Prostate gland (tissue), 2 donors: Measurements from ENCODE around the gene PALD1.

Experiments
- POLR2AphosphoS5 ChIP-seq: sonication (generic); formaldehyde crosslinking; IDR thresholded peaks from one replicate; pipeline ENCODE4 v1.6.1; 2017; ENCODE audit warnings: antibody characterized with exemption
- TF ChIP-seq, protein P1 (sequence below), 4 experiments: fragments of 200-600 bp in 2 of 4; fragments of 450-650 bp in 2 of 4; sonication (generic) in 2 of 4; IDR thresholded peaks; 1 replicate in 3 of 4; 2 replicates in 1 of 4; pipeline ENCODE4 v1.5.1; 2016 to 2019; ENCODE audit warnings: antibody characterized with exemption in 4 of 4, mild to moderate bottlenecking in 2 of 4, moderate library complexity in 2 of 4

DNA sequence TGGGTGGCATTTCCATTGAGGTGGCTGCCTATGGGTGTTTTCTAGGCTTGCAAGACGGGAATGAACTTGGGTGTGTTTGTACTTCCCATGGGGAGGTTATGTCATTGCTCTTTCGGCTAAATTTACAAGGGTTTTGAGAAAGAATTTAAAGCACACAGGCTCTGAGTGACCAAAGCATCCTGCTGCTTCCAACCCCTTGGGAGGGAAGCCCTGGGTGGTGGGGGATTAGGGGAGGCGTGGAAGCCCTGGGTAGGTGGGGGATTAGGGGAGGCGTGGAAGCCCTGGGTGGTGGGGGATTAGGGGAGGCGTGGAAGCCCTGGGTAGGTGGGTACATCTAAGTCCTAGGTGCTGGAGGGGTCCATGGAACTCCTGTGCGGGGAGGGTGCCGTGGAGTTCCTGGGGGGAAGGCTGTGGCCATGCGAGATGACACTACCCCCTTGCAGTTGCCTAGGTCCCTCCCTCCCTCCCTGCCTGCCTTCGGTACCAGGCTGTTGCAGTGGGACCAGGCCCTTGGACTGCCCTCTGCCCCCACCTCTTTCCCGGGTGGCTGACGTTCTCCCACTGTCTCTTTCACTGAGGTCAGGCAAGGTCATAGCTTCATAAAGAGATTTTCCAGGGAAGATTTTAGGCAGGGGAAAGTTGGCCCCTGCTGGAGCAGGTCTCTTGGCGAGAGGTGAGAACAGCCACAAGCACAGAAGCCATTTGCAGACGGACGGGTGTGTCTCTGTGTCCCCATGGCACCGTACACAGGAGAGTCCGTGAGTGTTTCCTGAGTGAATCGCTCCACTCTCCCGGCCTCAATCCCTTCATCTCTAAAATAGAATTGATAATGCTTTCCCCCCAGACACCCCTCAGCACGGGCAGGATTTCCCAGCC lies 104.5 kb downstream of the PALD1 start:
- TF ChIP-seq, protein P1, sequence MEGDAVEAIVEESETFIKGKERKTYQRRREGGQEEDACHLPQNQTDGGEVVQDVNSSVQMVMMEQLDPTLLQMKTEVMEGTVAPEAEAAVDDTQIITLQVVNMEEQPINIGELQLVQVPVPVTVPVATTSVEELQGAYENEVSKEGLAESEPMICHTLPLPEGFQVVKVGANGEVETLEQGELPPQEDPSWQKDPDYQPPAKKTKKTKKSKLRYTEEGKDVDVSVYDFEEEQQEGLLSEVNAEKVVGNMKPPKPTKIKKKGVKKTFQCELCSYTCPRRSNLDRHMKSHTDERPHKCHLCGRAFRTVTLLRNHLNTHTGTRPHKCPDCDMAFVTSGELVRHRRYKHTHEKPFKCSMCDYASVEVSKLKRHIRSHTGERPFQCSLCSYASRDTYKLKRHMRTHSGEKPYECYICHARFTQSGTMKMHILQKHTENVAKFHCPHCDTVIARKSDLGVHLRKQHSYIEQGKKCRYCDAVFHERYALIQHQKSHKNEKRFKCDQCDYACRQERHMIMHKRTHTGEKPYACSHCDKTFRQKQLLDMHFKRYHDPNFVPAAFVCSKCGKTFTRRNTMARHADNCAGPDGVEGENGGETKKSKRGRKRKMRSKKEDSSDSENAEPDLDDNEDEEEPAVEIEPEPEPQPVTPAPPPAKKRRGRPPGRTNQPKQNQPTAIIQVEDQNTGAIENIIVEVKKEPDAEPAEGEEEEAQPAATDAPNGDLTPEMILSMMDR (IDR thresholded peaks at IDR 0.05): no peak
- TF ChIP-seq POLR2AphosphoS5: no peak
